Tibial nerve (tissue), 3 donors: ENCODE data around the gene CGB7.

Experiments
- CTCF ChIP-seq, 5 experiments: fragments of 200-600 bp in 3 of 5; fragments of 450-650 bp in 2 of 5; sonication (generic) in 3 of 5; IDR thresholded peaks; one replicate each; pipeline ENCODE4 v1.5.1; 2016 to 2019; ENCODE audit warnings: antibody characterized with exemption in 5 of 5, mild to moderate bottlenecking in 3 of 5, moderate library complexity in 2 of 5
- POLR2A ChIP-seq, 2 donors: fragments of 450-650 bp; IDR thresholded peaks; one replicate each; pipeline ENCODE4 v1.6.1; 2017; ENCODE audit warnings: antibody characterized with exemption in 2 of 2, mild to moderate bottlenecking in 2 of 2, moderate library complexity in 2 of 2

DNA sequence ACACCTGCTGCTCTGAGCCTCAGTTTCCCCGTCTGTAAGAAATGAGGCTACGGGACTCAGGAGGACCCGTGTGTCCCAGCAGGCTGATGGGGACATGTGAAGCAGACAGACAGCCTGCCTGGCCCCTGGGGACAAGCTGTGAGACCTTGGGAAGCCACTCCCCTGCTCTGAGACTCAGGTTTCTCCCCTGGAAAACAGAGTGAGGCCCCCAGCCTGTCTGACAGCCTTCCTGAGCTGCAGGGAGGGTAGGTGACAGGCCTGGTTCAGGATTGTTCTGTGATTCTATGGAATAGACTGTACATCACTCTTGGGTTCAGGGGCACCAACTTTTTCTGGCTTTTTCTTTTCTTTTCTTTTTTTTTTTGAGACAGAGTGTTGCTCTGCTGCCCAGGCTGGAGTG lies 10.0 kb upstream of the CGB7 start:
- TF ChIP-seq CTCF (IDR thresholded peaks at IDR 0.05) (no peak), POLR2A (IDR thresholded peaks at IDR 0.05) (no peak)
